Chondrocyte (in vitro differentiated cells): ENCODE results near the gene TBX1. TPM values are rescaled to one million over a fixed set of nuclear protein-coding genes. Genes with fewer than 3 reads are reported as not detected.

Experiments used
- DNase-seq: peaks from one replicate; pipeline ENCODE4 v3.0.0; 2021; ENCODE audit warnings: mixed read lengths, low spot score
- H3K27ac Mint-ChIP-seq: one replicate; pipeline ENCODE4 v1.8.0; 2021; ENCODE audit warnings: mild to moderate bottlenecking, moderate library complexity, mixed read lengths; ENCODE audit not compliant: unreplicated experiment
- H3K27me3 Mint-ChIP-seq: 2 replicates; pipeline ENCODE4 v1.8.0; 2021; ENCODE audit warnings: low read depth, mixed read lengths
- H3K36me3 Mint-ChIP-seq: 2 replicates; pipeline ENCODE4 v1.8.0; 2021; ENCODE audit warnings: low read depth, mixed read lengths
- H3K4me1 Mint-ChIP-seq: 2 replicates; pipeline ENCODE4 v1.8.0; 2021; ENCODE audit warnings: low read depth, mild to moderate bottlenecking, mixed read lengths
- H3K4me3 Mint-ChIP-seq: one replicate; pipeline ENCODE4 v1.8.0; 2021; ENCODE audit warnings: mild to moderate bottlenecking, moderate library complexity, mixed read lengths; ENCODE audit not compliant: unreplicated experiment
- H3K9me3 Mint-ChIP-seq: 2 replicates; pipeline ENCODE4 v1.8.0; 2021; ENCODE audit warnings: low read depth, mixed read lengths
- CTCF ChIP-seq: fragments of 200-600 bp; sonication (generic); IDR thresholded peaks from 2 replicates; pipeline ENCODE4 v1.5.0; 2021; ENCODE audit warnings: antibody characterized with exemption, mild to moderate bottlenecking, moderate library complexity
- total RNA-seq: library from RNA; stranded (reverse); gene quantifications from 3 replicates; pipeline ENCODE4 v1.2.1, GENCODE V29; 2021

The TBX1 gene
- total RNA-seq, 1 donor from 2014 or later, result not detected

- DNase-seq, result no peak
- H3K36me3 Mint-ChIP-seq, result no peaks in the 10 kb centered on the region
- H3K27ac Mint-ChIP-seq, result no peak overlapping the region
- H3K27me3 Mint-ChIP-seq, result no peaks in the 10 kb centered on the region
- H3K4me3 Mint-ChIP-seq, result no peak overlapping the region
- no peaks in the 10 kb centered on the region for H3K9me3 Mint-ChIP-seq
- no peak for TF ChIP-seq CTCF
- H3K4me1 Mint-ChIP-seq, result peaks cover 9% of the 10 kb centered on the region
Observed at GRCh38 chr22:19732403-19733113, 28.0 kb upstream of the TBX1 start.

- H3K4me3 Mint-ChIP-seq, result no peak overlapping the region
Observed at GRCh38 chr22:19733755-19734154, 26.8 kb upstream of the TBX1 start.

GRCh38 chr22:19734163-19734562, 26.4 kb upstream of the TBX1 start:
- H3K4me3 Mint-ChIP-seq, result no peak overlapping the region
- no peaks in the 10 kb centered on the region for H3K9me3 Mint-ChIP-seq
- peaks cover 9% of the 10 kb centered on the region for H3K4me1 Mint-ChIP-seq

More at GRCh38 chr22:19733755-19734154, 26.8 kb upstream of the TBX1 start:
- TF ChIP-seq CTCF, result no peak
- no peak for DNase-seq
- peaks cover 9% of the 10 kb centered on the region for H3K4me1 Mint-ChIP-seq
- H3K9me3 Mint-ChIP-seq, result no peaks in the 10 kb centered on the region
- no peaks in the 10 kb centered on the region for H3K27me3 Mint-ChIP-seq
- H3K36me3 Mint-ChIP-seq, result no peaks in the 10 kb centered on the region
- no peak overlapping the region for H3K27ac Mint-ChIP-seq

GRCh38 chr22:19734837-19735382, 25.7 kb upstream of the TBX1 start:
- no peak overlapping the region for H3K4me3 Mint-ChIP-seq
- DNase-seq, result no peak
- no peak overlapping the region for H3K27ac Mint-ChIP-seq
- H3K9me3 Mint-ChIP-seq, result no peaks in the 10 kb centered on the region
- no peaks in the 10 kb centered on the region for H3K27me3 Mint-ChIP-seq
- TF ChIP-seq CTCF, result no peak
- peaks cover 9% of the 10 kb centered on the region for H3K4me1 Mint-ChIP-seq
- H3K36me3 Mint-ChIP-seq, result no peaks in the 10 kb centered on the region

More at GRCh38 chr22:19734163-19734562, 26.4 kb upstream of the TBX1 start:
- no peaks in the 10 kb centered on the region for H3K36me3 Mint-ChIP-seq
- TF ChIP-seq CTCF, result no peak
- H3K27me3 Mint-ChIP-seq, result no peaks in the 10 kb centered on the region
- H3K27ac Mint-ChIP-seq, result no peak overlapping the region
- no peak for DNase-seq

- no peaks in the 10 kb centered on the region for H3K36me3 Mint-ChIP-seq
- H3K9me3 Mint-ChIP-seq, result no peaks in the 10 kb centered on the region
- DNase-seq, result no peak
- no peak overlapping the region for H3K4me3 Mint-ChIP-seq
- no peaks in the 10 kb centered on the region for H3K27me3 Mint-ChIP-seq
- no peak overlapping the region for H3K27ac Mint-ChIP-seq
- H3K4me1 Mint-ChIP-seq, result peaks cover 1% of the 10 kb centered on the region
- no peak for TF ChIP-seq CTCF
Observed at GRCh38 chr22:19735665-19736510, 24.7 kb upstream of the TBX1 start.
